Measurements from ENCODE around the gene NTF4.
"Not testable (repeated sequence)": the region's sequence is repeated elsewhere in the genome, so short reads cannot be mapped to it uniquely, and the experiment has no call there.

The NTF4 gene

GRCh38 chr19:49020931-49021895 is 43.4 kb downstream of the NTF4 start:
- no peak for DNase-seq (ENCODE audit: low read depth)

- no peak for DNase-seq (ENCODE audit: low read depth)
These were observed 44.3 kb downstream of the NTF4 start for GRCh38 chr19:49020342-49020741.

- peak; percentile 52 for DNase-seq (ENCODE audit: low read depth)
These were observed 45.2 kb downstream of the NTF4 start for GRCh38 chr19:49019242-49019932.

- not testable (repeated sequence) for DNase-seq (ENCODE audit: low read depth)
These were observed 46.0 kb downstream of the NTF4 start for GRCh38 chr19:49018388-49019241.

GRCh38 chr19:49017666-49018351 is 46.8 kb downstream of the NTF4 start:
- peak; percentile 38 for DNase-seq (ENCODE audit: low read depth)

GRCh38 chr19:49017041-49017665 is 47.5 kb downstream of the NTF4 start, which contains the start of gene LHB:
Gene LHB, minus strand, starts transcription at chr19:49017091. Its CDS starts 10 bp downstream, at chr19:49017081.
- no peak for DNase-seq (ENCODE audit: low read depth)

- no peak for DNase-seq (ENCODE audit: low read depth)
These were observed 48.4 kb downstream of the NTF4 start for GRCh38 chr19:49016067-49016839.

GRCh38 chr19:49014870-49015255 is 49.8 kb downstream of the NTF4 start:
- DNase-seq (ENCODE audit: low read depth) = no peak

GRCh38 chr19:49014123-49014869 is 50.3 kb downstream of the NTF4 start:
- DNase-seq (ENCODE audit: low read depth) = no peak

GRCh38 chr19:49011194-49011593 is 53.4 kb downstream of the NTF4 start:
- DNase-seq (ENCODE audit: low read depth) = no peak

All from stimulated activated CD4-positive, alpha-beta T cell treated with anti-CD3 and anti-CD28 coated beads, Interleukin-2, amount 100 ng/mL, for 4 hours (primary cell).